ENCODE data around the gene TBC1D8. TPM values are rescaled to one million over a fixed set of nuclear protein-coding genes. Genes with fewer than 3 reads are reported as not detected.
"Not testable (repeated sequence)": the region's sequence is repeated elsewhere in the genome, so short reads cannot be mapped to it uniquely, and the experiment has no call there.

Gene TBC1D8
- total and polyA plus RNA-seq, 2 of the 8 experiments (the other 6 are each of a cell fraction or from before 2014, with no cell fraction given): 20.8 to 21.8 TPM

- not testable (repeated sequence) for H4K20me1 ChIP-seq (replicated peaks in 1 of 2; ENCODE audit: control insufficient read depth in 1 of 2, insufficient read depth in 2 of 2, low read length in 2 of 2); FAIRE-seq
Observed at GRCh38 chr2:101169822-101170221, 18.6 kb upstream of the TBC1D8 start.

More at GRCh38 chr2:101169822-101170221, 18.6 kb upstream of the TBC1D8 start:
- not testable (repeated sequence) for H2BK5ac ChIP-seq (ENCODE audit: low read depth, low read length); H3K4me2 ChIP-seq (ENCODE audit: insufficient read depth in 1 of 2, low read depth in 2 of 2, low read length in 2 of 2); H3K23ac ChIP-seq (ENCODE audit: insufficient read length); H3K27me3 ChIP-seq (replicated peaks in 1 of 4; ENCODE audit: control insufficient read depth in 3 of 4, extremely low read depth in 1 of 4, insufficient read depth in 3 of 4, low read length in 3 of 4); H4K91ac ChIP-seq (replicated peaks; ENCODE audit: insufficient read length, low read length); H3K27ac ChIP-seq (ENCODE audit: low read depth, low read length); H3K56ac ChIP-seq (replicated peaks; ENCODE audit: insufficient read length, low read depth, low read length); H3K4ac ChIP-seq (replicated peaks; ENCODE audit: insufficient read length, low read depth, low read length); H2BK15ac ChIP-seq (ENCODE audit: low read length); DNase-seq (ENCODE audit: low read depth in 1 of 2, low spot score in 2 of 2); H3K4me1 ChIP-seq (replicated peaks in 1 of 4; ENCODE audit: control insufficient read depth in 3 of 4, insufficient read depth in 4 of 4, low read length in 3 of 4); H2AFZ ChIP-seq (ENCODE audit: low read length); H3K9ac ChIP-seq (replicated peaks in 1 of 4; ENCODE audit: extremely low read depth in 1 of 4, low read depth in 3 of 4, low read length in 3 of 4); H4K5ac ChIP-seq (ENCODE audit: insufficient read length, low read depth, low read length); H2BK12ac ChIP-seq (ENCODE audit: low read depth, low read length); H3K14ac ChIP-seq (ENCODE audit: insufficient read length); H3K18ac ChIP-seq (ENCODE audit: extremely low read depth, low read length); H3K23me2 ChIP-seq (ENCODE audit: low read depth, low read length); H2AK5ac ChIP-seq (ENCODE audit: low read depth, low read length); H2BK120ac ChIP-seq (replicated peaks; ENCODE audit: low read depth, low read length); H3K4me3 ChIP-seq (ENCODE audit: extremely low read depth in 1 of 4, insufficient read depth in 2 of 4, low read depth in 3 of 4, low read length in 4 of 4); H3K79me1 ChIP-seq (ENCODE audit: low read depth, low read length); H3K79me2 ChIP-seq (ENCODE audit: control insufficient read depth in 1 of 2, insufficient read depth in 2 of 2, low read length in 2 of 2); H2BK20ac ChIP-seq (ENCODE audit: low read length); H4K8ac ChIP-seq (ENCODE audit: extremely low read depth, insufficient read depth, low read length); H3K36me3 ChIP-seq (ENCODE audit: control insufficient read depth in 2 of 4, insufficient read depth in 4 of 4, low read length in 3 of 4)
- ChIA-PET POLR2A (ENCODE audit: partially characterized antibody) (interaction anchor here (0.6 kb wide), 1 partner anchor 964 kb away, joined by 3 read pairs; no protein-coding TSS in a partner anchor), CTCF (ENCODE audit: partially characterized antibody) (interaction anchor here (0.6 to 1.4 kb wide), 3 partner anchors 11 to 36 kb away, joined by 3 to 4 read pairs (median 3); no protein-coding TSS in a partner anchor)
- 98% methylated on average over 2 of the region's 2 CpGs; no CpG with 5 or more reads in 1 of the 2 experiments for WGBS, 2 experiments (ENCODE audit: extremely low coverage in 1 of 2, insufficient coverage in 1 of 2, insufficient read length in 1 of 2, insufficient replicate concordance in 2 of 2, low coverage in 1 of 2, low lambda C conversion rate in 2 of 2, missing lambda C conversion rate in 1 of 2)
- peaks cover 27 to 32% of the 10 kb centered on the region in 2 experiments for H3K9me3 ChIP-seq (ENCODE audit: insufficient read depth in 2 of 2, low read depth in 1 of 2, low read length in 1 of 2)
